Endothelial cell of umbilical vein (primary cell): ENCODE data around the gene DTX3. TPM values are rescaled to one million over a fixed set of nuclear protein-coding genes. Genes with fewer than 3 reads are reported as not detected.

Source experiments
- BruUV-seq: library from RNA; stranded (reverse); fragments of 400-500 nt; replicated peaks from 2 replicates; lab custom pipeline; 2021; lab: Mats Ljungman, UMichigan
- CTCF ChIA-PET: fragments of 300-600, 350-600 bp; sonication (Branson Sonifier 250); formaldehyde crosslinking; loops from one replicate; lab custom pipeline; 2021; ENCODE audit warnings: antibody characterized with exemption, inconsistent platforms; lab: Charles Lee
- POLR2A ChIA-PET: fragments of 300-600, 350-600 bp; sonication (Branson Sonifier 250); formaldehyde crosslinking; loops from one replicate; lab custom pipeline; 2021; ENCODE audit warnings: antibody characterized with exemption, inconsistent platforms; lab: Charles Lee
- DNase-seq: peaks from one replicate; pipeline ENCODE4 v3.0.0-alpha.2; 2011; ENCODE audit warnings: low read depth, low spot score
- FAIRE-seq: peaks from 2 replicates; lab custom pipeline; 2011; peaks lifted over from hg19 to GRCh38; lab: Jason Lieb, UNC
- H2AFZ ChIP-seq: 2 replicates; pipeline ENCODE4 v1.6.0; 2012; ENCODE audit warnings: low read depth, low read length, control low read depth, inconsistent platforms
- H3K27ac ChIP-seq: 2 replicates; pipeline ENCODE4 v1.5.1; 2011; ENCODE audit warnings: low read depth, mild to moderate bottlenecking, control low read depth, low read length, moderate library complexity; ENCODE audit not compliant: insufficient read depth
- H3K27me3 ChIP-seq, 2 experiments: 2 replicates each; pipeline versions ENCODE4 v1.6.0 to v1.6.1; 2011; ENCODE audit warnings: low read length in 2 of 2, mixed read lengths in 1 of 2; ENCODE audit not compliant: control insufficient read depth in 2 of 2, insufficient read depth in 2 of 2
- H3K36me3 ChIP-seq, 2 experiments: 2 replicates in 1 of 2; 3 replicates in 1 of 2; pipeline ENCODE4 v1.5.1; 2011; ENCODE audit warnings: low read length in 2 of 2, mild to moderate bottlenecking in 1 of 2, moderate library complexity in 1 of 2; ENCODE audit not compliant: control insufficient read depth in 2 of 2, insufficient read depth in 2 of 2; ENCODE audit errors: extremely low read depth in 1 of 2
- H3K4me1 ChIP-seq: 3 replicates; pipeline ENCODE4 v1.5.1; 2011; ENCODE audit warnings: mild to moderate bottlenecking, low read length; ENCODE audit not compliant: control insufficient read depth, insufficient read depth; ENCODE audit errors: extremely low read depth
- H3K4me2 ChIP-seq: 2 replicates; pipeline ENCODE4 v1.6.1; 2011; ENCODE audit warnings: low read length, control low read depth, mixed read lengths; ENCODE audit not compliant: insufficient read depth
- H3K4me3 ChIP-seq, 3 experiments: fragments of 200-600 bp in 1 of 3; sonication (generic), shearing (Covaris generic) in 1 of 3; replicated peaks in 1 of 3; 2 replicates each; pipeline ENCODE4 v1.5.1; 2011 to 2016; ENCODE audit warnings: control low read depth in 3 of 3, low read length in 3 of 3, mild to moderate bottlenecking in 2 of 3, inconsistent platforms in 1 of 3, low read depth in 1 of 3, moderate library complexity in 1 of 3; ENCODE audit not compliant: insufficient read depth in 1 of 3
- H3K79me2 ChIP-seq: 2 replicates; pipeline ENCODE4 v1.6.0; 2012; ENCODE audit warnings: low read length, inconsistent platforms; ENCODE audit not compliant: control insufficient read depth, insufficient read depth
- H3K9ac ChIP-seq: replicated peaks from 2 replicates; pipeline ENCODE3; 2011; ENCODE audit warnings: low read length, control low read depth; ENCODE audit not compliant: insufficient read depth; ENCODE audit errors: extremely low read depth
- H3K9me1 ChIP-seq: replicated peaks from 3 replicates; pipeline ENCODE4 v1.6.0; 2011; ENCODE audit warnings: mild to moderate bottlenecking, low read length; ENCODE audit not compliant: control insufficient read depth, insufficient read depth; ENCODE audit errors: extremely low read depth
- H3K9me3 ChIP-seq: replicated peaks from 2 replicates; pipeline ENCODE4 v1.5.1; 2012; ENCODE audit warnings: low read length, inconsistent platforms; ENCODE audit not compliant: control insufficient read depth, insufficient read depth
- H4K20me1 ChIP-seq: replicated peaks from 2 replicates; pipeline ENCODE3; 2011; ENCODE audit warnings: mild to moderate bottlenecking, low read length; ENCODE audit not compliant: control insufficient read depth, insufficient read depth; ENCODE audit errors: extremely low read depth
- EZH2 ChIP-seq: IDR thresholded peaks from 2 replicates; pipeline ENCODE4 v1.6.1; 2012; ENCODE audit warnings: borderline replicate concordance, low read depth, mild to moderate bottlenecking, moderate library complexity, low read length, inconsistent platforms; ENCODE audit not compliant: severe bottlenecking
- FOS ChIP-seq: IDR thresholded peaks from 2 replicates; pipeline ENCODE4 v1.6.1; 2011; ENCODE audit warnings: mild to moderate bottlenecking, low read length, moderate library complexity, borderline replicate concordance; ENCODE audit not compliant: insufficient read depth
- GATA2 ChIP-seq: IDR thresholded peaks from 2 replicates; pipeline ENCODE4 v1.7.0; 2011; ENCODE audit warnings: low read depth, mild to moderate bottlenecking, moderate library complexity, mixed read lengths, low read length; ENCODE audit not compliant: insufficient read length, insufficient read depth
- JUN ChIP-seq: IDR thresholded peaks from 2 replicates; pipeline ENCODE4 v1.6.1; 2011; ENCODE audit warnings: borderline replicate concordance, low read depth; ENCODE audit not compliant: insufficient read length, insufficient read depth
- MAX ChIP-seq: IDR thresholded peaks from 2 replicates; pipeline ENCODE4 v1.6.1; 2011; ENCODE audit not compliant: insufficient read depth, insufficient read length
- MYC ChIP-seq: IDR thresholded peaks from one replicate; pipeline ENCODE4 v1.6.1; 2011; ENCODE audit warnings: mild to moderate bottlenecking, low read depth, low read length
- POLR2A ChIP-seq: IDR thresholded peaks from 2 replicates; pipeline ENCODE4 v1.6.1; 2012; ENCODE audit warnings: low read depth, mild to moderate bottlenecking, control low read depth, low read length
- POLR2AphosphoS5 ChIP-seq: IDR thresholded peaks from 2 replicates; pipeline ENCODE4 v1.6.1; 2012; ENCODE audit warnings: low read depth, mild to moderate bottlenecking, control low read depth, low read length, moderate library complexity; ENCODE audit not compliant: insufficient read depth
- dilution Hi-C: fragments of 300-500 bp; cut with MboI; formaldehyde crosslinking; loops from one replicate; pipeline ENCODE4 v1.15.0; 2019; ENCODE audit warnings: low sequenced_read_pairs; ENCODE audit not compliant: extremely low pct_ligation_motif_present
- intact Hi-C: fragments of 100-400 bp; cut with micrococcal nuclease; formaldehyde crosslinking; loops from one replicate; pipeline ENCODE4 v1.10.0; 2022
- polyA plus RNA-seq, 4 experiments: library from polyadenylated mRNA; depleted of rRNA in 3 of 4; stranded (reverse) in 3 of 4; unstranded in 1 of 4; fragments of >200 nt; gene quantifications; 2 replicates each; pipeline versions ENCODE4 v1.2.1 to v1.2.3, GENCODE V29; 2011 to 2012; ENCODE audit warnings: missing spikeins in 1 of 4
- total RNA-seq: library from RNA; stranded (reverse); gene quantifications from 2 replicates; pipeline ENCODE4 v1.2.3, GENCODE V29; 2021
- TF ChIP-seq, protein P1 (sequence below), 2 donors: IDR thresholded peaks; 1 replicate in 1 of 2; 2 replicates in 1 of 2; pipeline ENCODE4 v1.5.1; 2011; ENCODE audit warnings: low read length in 2 of 2, mild to moderate bottlenecking in 2 of 2, moderate library complexity in 2 of 2, control low read depth in 1 of 2, inconsistent platforms in 1 of 2, low read depth in 1 of 2; ENCODE audit not compliant: insufficient read depth in 1 of 2; ENCODE audit errors: extremely low read depth in 1 of 2

DTX3 gene
- total and polyA plus RNA-seq, 2 donors (not counting 3 experiments of a cell fraction or from before 2014, with no cell fraction given): 34.5 to 51.4 TPM

DNA sequence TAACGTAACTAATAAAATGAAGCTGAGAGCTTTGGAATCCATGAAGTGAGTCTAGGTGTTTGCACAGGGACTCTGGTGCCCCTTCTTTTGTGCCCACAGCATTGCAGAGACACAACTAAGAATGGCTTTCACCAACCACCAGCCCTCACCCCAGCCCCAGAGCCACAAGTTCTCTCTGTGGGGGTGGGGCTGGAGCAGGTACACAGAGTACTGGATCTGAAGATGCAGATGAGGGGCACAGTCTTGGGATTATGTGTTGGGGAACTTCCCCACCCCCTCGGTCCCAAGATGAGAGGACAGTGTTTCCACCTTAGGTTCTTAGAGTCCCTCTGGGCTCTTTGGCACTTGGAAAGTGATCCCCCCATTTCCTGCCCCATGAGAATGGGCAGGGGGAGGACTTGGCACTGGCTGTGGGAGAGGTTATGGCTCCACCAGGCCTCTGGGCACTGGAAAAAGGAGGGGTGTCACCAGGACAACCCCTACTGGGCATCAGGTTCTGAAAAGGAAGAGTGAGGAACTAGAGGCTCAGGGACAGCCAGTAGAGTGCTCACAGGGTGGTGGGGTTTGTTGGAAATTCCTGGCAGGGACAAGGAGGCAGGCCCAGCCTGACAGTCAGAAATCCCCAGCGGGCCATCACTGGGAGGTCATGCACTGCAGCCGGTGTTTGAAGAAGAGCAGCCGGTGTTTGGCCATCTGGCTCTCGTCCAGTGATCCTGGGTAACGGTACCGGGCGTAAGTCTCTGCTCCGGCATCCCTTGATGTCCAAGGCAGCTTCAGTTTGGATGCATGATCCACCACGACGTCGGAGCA is 21.7 kb downstream of the DTX3 start:
- no peak for TF ChIP-seq FOS
- TF ChIP-seq POLR2A: no peak
- no peak for TF ChIP-seq GATA2
- TF ChIP-seq EZH2: no peak
- no peak for TF ChIP-seq POLR2AphosphoS5
- peaks cover 53 to 65% of the 10 kb centered on the region in 2 experiments for H3K27me3 ChIP-seq
- H3K9me3 ChIP-seq: no peaks in the 10 kb centered on the region
- H3K27ac ChIP-seq: no peak overlapping the region
- no peak overlapping the region for H3K4me3 ChIP-seq
- FAIRE-seq: no peak
- no peak overlapping the region for H3K4me2 ChIP-seq
- POLR2A ChIA-PET: no interaction called here
- H4K20me1 ChIP-seq: no peaks in the 10 kb centered on the region
- CTCF ChIA-PET: interaction anchor here (7.2 kb wide), 1 partner anchor 45 kb away, joined by 109 read pairs; no protein-coding TSS in a partner anchor
- H3K79me2 ChIP-seq: no peaks in the 10 kb centered on the region
- no peak overlapping the region for H2AFZ ChIP-seq
- intact Hi-C loops: no loop called here
- H3K4me1 ChIP-seq: peaks cover 4% of the 10 kb centered on the region
- dilution Hi-C loops: no loop called here
- no peaks in the 10 kb centered on the region for H3K9me1 ChIP-seq
- no TSS peak for BruUV-seq
- H3K36me3 ChIP-seq: no peaks in the 10 kb centered on the region
- H3K9ac ChIP-seq: no peak overlapping the region
- no peak for DNase-seq

DNA sequence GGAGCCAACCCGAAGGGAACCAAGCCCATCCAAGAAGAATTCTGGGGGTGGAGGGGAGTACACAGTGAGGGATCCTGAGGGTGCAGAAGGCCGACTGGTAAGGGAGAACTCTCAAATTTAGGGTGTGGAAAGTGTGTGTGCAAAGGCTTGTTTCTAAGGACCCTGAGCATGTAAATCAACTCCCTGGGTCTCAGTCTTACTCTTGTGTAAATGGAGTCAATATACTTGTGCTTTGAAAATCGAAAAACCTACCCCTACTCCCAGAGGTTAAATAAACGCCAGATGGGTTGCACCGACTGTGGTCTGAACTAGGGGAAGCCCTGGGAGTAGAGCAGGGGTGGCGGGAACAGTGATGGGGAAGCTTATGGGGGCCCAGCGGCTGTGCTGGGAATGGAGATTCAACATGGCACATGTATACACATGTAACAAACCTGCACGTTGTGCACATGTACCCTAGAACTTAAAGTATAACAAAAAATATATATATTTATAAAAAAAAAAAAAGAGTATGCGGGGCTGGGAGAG is 22.4 kb downstream of the DTX3 start:
- no peaks in the 10 kb centered on the region for H3K79me2 ChIP-seq
- H2AFZ ChIP-seq: no peak overlapping the region
- H3K4me2 ChIP-seq: no peak overlapping the region
- no peaks in the 10 kb centered on the region for H4K20me1 ChIP-seq
- H3K9me3 ChIP-seq: no peaks in the 10 kb centered on the region
- no peak overlapping the region for H3K4me3 ChIP-seq
- no peak overlapping the region for H3K9ac ChIP-seq
- no peak for DNase-seq
- POLR2A ChIA-PET: no interaction called here
- CTCF ChIA-PET: interaction anchor here (0.7 to 7.2 kb wide), 2 partner anchors 35 to 46 kb away, joined by 4 to 109 read pairs; no protein-coding TSS in a partner anchor
- H3K4me1 ChIP-seq: no peaks in the 10 kb centered on the region
- no peak for FAIRE-seq
- no peaks in the 10 kb centered on the region for H3K36me3 ChIP-seq
- no peak overlapping the region for H3K27ac ChIP-seq
- no TSS peak for BruUV-seq
- peaks cover 52 to 65% of the 10 kb centered on the region in 2 experiments for H3K27me3 ChIP-seq
- TF ChIP-seq JUN: no peak
- no peak for TF ChIP-seq EZH2
- no peak for TF ChIP-seq MYC
- no peak for TF ChIP-seq MAX
- TF ChIP-seq, protein P1, sequence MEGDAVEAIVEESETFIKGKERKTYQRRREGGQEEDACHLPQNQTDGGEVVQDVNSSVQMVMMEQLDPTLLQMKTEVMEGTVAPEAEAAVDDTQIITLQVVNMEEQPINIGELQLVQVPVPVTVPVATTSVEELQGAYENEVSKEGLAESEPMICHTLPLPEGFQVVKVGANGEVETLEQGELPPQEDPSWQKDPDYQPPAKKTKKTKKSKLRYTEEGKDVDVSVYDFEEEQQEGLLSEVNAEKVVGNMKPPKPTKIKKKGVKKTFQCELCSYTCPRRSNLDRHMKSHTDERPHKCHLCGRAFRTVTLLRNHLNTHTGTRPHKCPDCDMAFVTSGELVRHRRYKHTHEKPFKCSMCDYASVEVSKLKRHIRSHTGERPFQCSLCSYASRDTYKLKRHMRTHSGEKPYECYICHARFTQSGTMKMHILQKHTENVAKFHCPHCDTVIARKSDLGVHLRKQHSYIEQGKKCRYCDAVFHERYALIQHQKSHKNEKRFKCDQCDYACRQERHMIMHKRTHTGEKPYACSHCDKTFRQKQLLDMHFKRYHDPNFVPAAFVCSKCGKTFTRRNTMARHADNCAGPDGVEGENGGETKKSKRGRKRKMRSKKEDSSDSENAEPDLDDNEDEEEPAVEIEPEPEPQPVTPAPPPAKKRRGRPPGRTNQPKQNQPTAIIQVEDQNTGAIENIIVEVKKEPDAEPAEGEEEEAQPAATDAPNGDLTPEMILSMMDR (IDR thresholded peaks at IDR 0.05; ENCODE audit: extremely low read depth in 1 of 2, insufficient read depth in 1 of 2, low read depth in 1 of 2, low read length in 2 of 2): no peak
- no peak for TF ChIP-seq GATA2
- TF ChIP-seq POLR2A: no peak
- no peak for TF ChIP-seq FOS
- no peak for TF ChIP-seq POLR2AphosphoS5
- intact Hi-C loops: no loop called here
- no peaks in the 10 kb centered on the region for H3K9me1 ChIP-seq
- dilution Hi-C loops: no loop called here
